Measurements from ENCODE around the gene SEMA4F.

SEMA4F gene

DNA sequence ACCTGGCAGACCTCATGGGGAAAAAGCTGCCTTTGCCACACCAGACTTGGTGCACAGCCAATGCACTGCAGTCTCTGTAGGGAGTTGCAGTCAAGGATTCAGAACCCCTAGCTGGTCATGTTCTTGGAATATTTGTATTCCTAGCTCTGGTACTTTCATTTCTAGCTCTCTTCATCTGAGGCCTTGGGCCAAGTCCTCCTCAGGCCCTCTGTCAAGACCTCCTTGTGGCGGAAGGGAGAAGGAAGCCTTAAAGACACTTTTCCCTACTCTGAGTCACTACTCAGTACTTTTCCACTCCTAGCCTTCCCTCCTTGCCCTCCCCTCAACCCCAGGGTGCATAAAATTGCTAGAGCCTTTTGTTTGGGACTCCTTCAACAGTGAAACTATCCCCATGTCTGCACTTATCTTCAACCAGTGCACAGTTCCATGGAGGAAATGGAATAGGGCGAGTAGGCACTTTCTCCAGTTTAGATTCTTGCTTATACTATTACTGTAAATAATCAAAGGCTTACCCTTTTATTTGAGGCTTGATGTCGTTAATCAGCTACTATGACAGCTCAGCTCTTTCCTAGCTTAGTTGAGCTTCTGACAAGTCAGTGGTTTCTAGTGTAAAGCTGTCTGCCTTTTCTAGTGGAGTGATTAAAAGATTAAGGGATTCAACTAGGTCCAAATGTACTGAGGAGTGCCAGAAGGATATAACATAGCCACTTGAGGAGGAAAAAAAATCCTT lies 21.7 kb upstream of the SEMA4F start:
- Histone ChIP-seq H3K27me3 (no peaks in the 10 kb centered on the region), H3K4me1 (no peaks in the 10 kb centered on the region; a peak in 1 of 20 replicates), H3K9me3 (replicated peaks in 1 of 11) (no peaks in the 10 kb centered on the region), H4K20me1 (no peaks in the 10 kb centered on the region), H3K9ac (no peak overlapping the region), H3K36me3 (no peaks in the 10 kb centered on the region), H3K4me2 (no peak overlapping the region), H3K4me3 (no peak overlapping the region), H3K27ac (no peak overlapping the region)
- TF ChIP-seq Cebpa-rat (IDR thresholded peaks at IDR 0.05): no peak

- Histone ChIP-seq H3K4me1 (no peaks in the 10 kb centered on the region; a peak in 1 of 20 replicates), H4K20me1 (no peaks in the 10 kb centered on the region), H3K27me3 (no peaks in the 10 kb centered on the region), H3K4me2 (no peak overlapping the region), H3K4me3 (no peak overlapping the region), H3K36me3 (no peaks in the 10 kb centered on the region), H3K27ac (no peak overlapping the region), H3K9ac (no peak overlapping the region), H3K9me3 (replicated peaks in 1 of 11) (no peaks in the 10 kb centered on the region)
- no peak for TF ChIP-seq Cebpa-rat (IDR thresholded peaks at IDR 0.05)
Observed at GRCh38 chr2:74632939-74633312, 21.1 kb upstream of the SEMA4F start.

DNA sequence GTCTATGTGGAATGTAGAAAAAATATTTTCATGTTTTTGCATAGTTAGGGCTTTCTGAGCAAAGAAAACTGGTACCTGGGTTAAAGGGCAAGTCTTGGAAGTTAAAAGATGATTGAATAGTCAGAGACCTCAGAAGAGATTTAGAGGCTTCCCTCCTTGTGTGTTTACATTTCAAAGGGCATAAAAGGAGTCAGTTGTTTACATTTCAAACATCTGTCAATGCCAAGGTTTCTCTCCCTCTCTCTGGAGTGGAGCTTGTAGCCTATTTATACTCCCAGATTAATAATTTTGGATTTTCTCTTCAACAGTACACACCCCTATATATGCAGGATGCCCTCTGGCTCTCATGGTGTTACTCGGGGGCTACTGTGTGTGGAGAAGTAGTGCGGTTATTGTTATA lies 14.5 kb upstream of the SEMA4F start:
- Histone ChIP-seq H3K27ac (no peak overlapping the region), H3K4me1 (0 out of 20 replicates have a peak, but pooled peaks cover 0 to 2% (median 0%) of the 10 kb centered on the region in 10 experiments), H3K9ac (no peak overlapping the region), H3K4me3 (no peak overlapping the region), H3K36me3 (no peaks in the 10 kb centered on the region), H3K9me3 (replicated peaks in 1 of 11) (no peaks in the 10 kb centered on the region), H3K4me2 (no peak overlapping the region), H4K20me1 (no peaks in the 10 kb centered on the region), H3K27me3 (no peaks in the 10 kb centered on the region)
- TF ChIP-seq Cebpa-rat (IDR thresholded peaks at IDR 0.05): no peak

DNA sequence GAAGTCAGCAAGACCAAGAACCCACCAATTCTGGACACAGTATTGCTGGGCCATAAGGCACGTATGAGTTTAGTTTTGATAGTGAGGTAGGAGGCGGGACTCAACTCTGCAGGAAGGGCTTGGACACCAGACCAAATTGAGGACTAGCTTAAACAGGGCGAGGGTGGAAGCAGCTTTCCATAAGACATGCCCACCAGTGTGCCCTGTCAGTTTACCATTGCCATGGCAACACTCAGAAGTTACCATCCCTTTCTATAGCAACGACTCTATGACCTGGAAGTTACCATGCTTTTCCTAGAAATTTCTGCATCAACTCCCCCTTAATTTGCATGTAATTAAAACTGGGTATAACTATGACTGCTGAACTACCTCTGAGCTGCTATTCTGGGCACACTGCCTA lies 8.7 kb upstream of the SEMA4F start:
- no peak for TF ChIP-seq Cebpa-rat (IDR thresholded peaks at IDR 0.05)
- no peak overlapping the region for H3K9ac ChIP-seq
- H4K20me1 ChIP-seq: no peaks in the 10 kb centered on the region
- no peak overlapping the region for H3K4me3 ChIP-seq
- no peaks in the 10 kb centered on the region; a peak in 1 of 22 replicates for H3K36me3 ChIP-seq
- H3K9me3 ChIP-seq (replicated peaks in 1 of 11): peaks cover 8 to 17% (median 13%) of the 10 kb centered on the region in 11 experiments; a peak in 20 of 22 replicates
- no peak overlapping the region for H3K4me2 ChIP-seq
- no peak overlapping the region for H3K27ac ChIP-seq
- H3K27me3 ChIP-seq: no peaks in the 10 kb centered on the region
- H3K4me1 ChIP-seq: 0 out of 20 replicates have a peak, but pooled peaks cover 0 to 4% (median 0%) of the 10 kb centered on the region in 10 experiments

GRCh38 chr2:74646201-74646600 lies 7.8 kb upstream of the SEMA4F start:
- peaks cover 8 to 17% (median 13%) of the 10 kb centered on the region in 11 experiments; a peak in 20 of 22 replicates for H3K9me3 ChIP-seq (replicated peaks in 1 of 11)
- no peak overlapping the region for H3K4me3 ChIP-seq
- H3K27ac ChIP-seq: no peak overlapping the region
- no peak for TF ChIP-seq Cebpa-rat (IDR thresholded peaks at IDR 0.05)
- no peak overlapping the region for H3K9ac ChIP-seq
- H3K4me1 ChIP-seq: 0 out of 20 replicates have a peak, but pooled peaks cover 0 to 4% (median 0%) of the 10 kb centered on the region in 10 experiments
- no peaks in the 10 kb centered on the region for H3K27me3 ChIP-seq
- no peak overlapping the region for H3K4me2 ChIP-seq
- H4K20me1 ChIP-seq: no peaks in the 10 kb centered on the region
- H3K36me3 ChIP-seq: no peaks in the 10 kb centered on the region; a peak in 1 of 22 replicates

DNA sequence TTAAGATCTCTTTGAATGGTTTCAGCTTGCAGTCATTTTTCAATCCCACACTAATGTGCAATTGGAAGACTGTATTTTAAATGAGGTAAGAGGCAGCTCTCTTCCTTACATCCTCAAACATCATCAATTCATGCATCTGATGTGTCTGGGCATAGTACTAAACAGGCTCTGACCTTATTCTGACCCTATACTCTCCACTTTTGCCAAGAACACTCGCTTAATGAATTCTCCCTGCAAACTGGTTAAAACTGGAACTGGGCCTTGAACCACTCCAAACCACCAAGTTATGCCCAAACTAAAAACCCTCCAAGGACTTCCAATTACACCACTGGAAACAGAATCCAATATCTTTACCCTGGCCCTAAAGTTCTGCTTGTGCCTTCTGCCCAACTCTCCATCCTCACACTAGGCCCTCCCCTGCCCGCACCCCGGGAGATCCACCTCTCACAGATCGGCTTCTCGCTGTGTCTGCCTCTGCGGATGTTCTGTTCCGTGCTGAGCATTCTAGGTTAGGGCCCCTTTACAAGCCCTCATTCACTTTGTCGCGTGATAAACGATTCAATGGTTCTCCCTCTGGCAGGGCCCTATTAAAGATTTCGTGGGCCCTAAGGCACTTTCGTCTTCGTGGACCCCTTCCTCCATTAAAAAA lies 7.1 kb upstream of the SEMA4F start:
- no peak overlapping the region for H3K27ac ChIP-seq
- H3K27me3 ChIP-seq: no peaks in the 10 kb centered on the region
- H3K9ac ChIP-seq: no peak overlapping the region
- H3K4me3 ChIP-seq: no peak overlapping the region
- H3K9me3 ChIP-seq (replicated peaks in 1 of 11): peaks cover 8 to 17% (median 13%) of the 10 kb centered on the region in 11 experiments; a peak in 20 of 22 replicates
- no peak for TF ChIP-seq Cebpa-rat (IDR thresholded peaks at IDR 0.05)
- no peak overlapping the region for H3K4me2 ChIP-seq
- H3K4me1 ChIP-seq: 0 out of 20 replicates have a peak, but pooled peaks cover 0 to 4% (median 0%) of the 10 kb centered on the region in 10 experiments
- H3K36me3 ChIP-seq: no peaks in the 10 kb centered on the region; a peak in 1 of 22 replicates
- no peaks in the 10 kb centered on the region for H4K20me1 ChIP-seq

DNA sequence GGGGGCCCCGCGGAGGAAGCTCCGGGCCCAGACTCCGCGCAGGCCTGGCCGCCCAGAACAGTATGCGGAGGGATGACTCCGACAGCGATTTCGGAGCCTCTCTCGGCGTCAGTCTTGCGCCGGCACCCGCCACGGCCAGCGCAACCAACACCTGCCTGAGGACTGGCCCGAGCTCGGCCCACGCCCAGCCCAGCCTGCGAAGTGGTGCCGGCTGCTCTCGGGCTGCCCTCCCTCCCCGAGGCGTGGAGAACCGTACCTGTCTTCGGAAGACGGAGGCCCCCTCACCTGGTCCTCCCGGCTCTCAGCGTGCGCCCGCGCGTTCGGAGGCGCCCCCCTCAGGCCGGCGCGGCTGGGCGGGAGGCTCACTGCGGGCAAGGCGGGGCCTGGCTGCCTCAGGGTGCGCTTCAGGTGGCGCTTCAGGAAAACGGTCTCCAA lies 6.0 kb upstream of the SEMA4F start, which contains the start of gene M1AP:
TSS of gene M1AP (minus strand) at position 322 of the 435 bp plus-strand sequence. CDS start 8,055 bp downstream, outside the sequence.
- H3K27ac ChIP-seq: no peak within 1 kb of the TSS
- peaks cover 8 to 17% (median 13%) of the 10 kb centered on the region in 11 experiments; a peak in 20 of 22 replicates for H3K9me3 ChIP-seq (replicated peaks in 1 of 11)
- 0 out of 20 replicates have a peak, but pooled peaks cover 0 to 4% (median 0%) of the 10 kb centered on the region in 10 experiments for H3K4me1 ChIP-seq
- H3K4me3 ChIP-seq: no peak within 1 kb of the TSS
- no peaks in the 10 kb centered on the region for H4K20me1 ChIP-seq
- H3K9ac ChIP-seq: no peak within 1 kb of the TSS
- no peaks in the 10 kb centered on the region for H3K27me3 ChIP-seq
- no peaks in the 10 kb centered on the region; a peak in 1 of 22 replicates for H3K36me3 ChIP-seq
- TF ChIP-seq Cebpa-rat (IDR thresholded peaks at IDR 0.05): no peak
- no peak within 1 kb of the TSS for H3K4me2 ChIP-seq

DNA sequence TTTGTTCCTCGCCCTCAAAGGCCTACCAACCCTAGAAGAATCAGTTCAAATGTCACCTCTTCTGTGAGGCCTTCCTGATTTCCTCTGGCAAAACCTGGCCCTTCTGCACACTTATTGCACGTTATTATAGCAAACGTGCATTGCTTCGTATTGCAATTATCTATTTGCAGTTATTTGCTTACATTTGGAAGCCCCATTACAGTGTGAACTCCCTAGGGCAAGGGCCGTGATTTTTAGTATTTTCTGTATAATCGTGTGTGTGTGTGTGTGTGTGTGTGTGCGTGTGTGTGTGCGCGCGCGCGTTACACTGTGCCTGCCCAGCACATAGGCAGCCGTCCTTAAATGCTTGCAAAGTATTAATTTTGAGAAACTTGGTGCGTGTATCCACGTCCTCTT lies 460 bp upstream of the SEMA4F start:
- peak overlapping the region; percentile 68 to 83 (median 73) for H3K4me3 ChIP-seq
- H3K4me2 ChIP-seq: peak overlapping the region; percentile 89 to 99 (median 94)
- peaks cover 0 to 2% (median 0%) of the 10 kb centered on the region in 11 experiments; a peak in 5 of 22 replicates for H3K9me3 ChIP-seq (replicated peaks in 1 of 11)
- H3K36me3 ChIP-seq: peaks cover 0 to 12% (median 0%) of the 10 kb centered on the region in 11 experiments; a peak in 3 of 22 replicates
- H3K9ac ChIP-seq: peak overlapping the region; percentile 5 to 85 (median 82); a peak in 16 of 22 replicates
- no peak for TF ChIP-seq Cebpa-rat (IDR thresholded peaks at IDR 0.05)
- peaks cover 0 to 6% (median 0%) of the 10 kb centered on the region in 11 experiments; a peak in 1 of 22 replicates for H3K27me3 ChIP-seq
- H3K27ac ChIP-seq: no peak overlapping the region; a peak in 1 of 22 replicates
- peaks cover 7 to 13% (median 11%) of the 10 kb centered on the region in 10 experiments; a peak in 19 of 20 replicates for H3K4me1 ChIP-seq
- H4K20me1 ChIP-seq: no peaks in the 10 kb centered on the region

- H4K20me1 ChIP-seq: no peaks in the 10 kb centered on the region
- no peaks in the 10 kb centered on the region for H3K9me3 ChIP-seq (replicated peaks in 1 of 11)
- H3K4me2 ChIP-seq: peak overlapping the region in 2 of 11 experiments; percentile 93 to 95; a peak in 1 of 22 replicates
- H3K4me1 ChIP-seq: peaks cover 7 to 13% (median 11%) of the 10 kb centered on the region in 10 experiments; a peak in 19 of 20 replicates
- no peak for TF ChIP-seq Cebpa-rat (IDR thresholded peaks at IDR 0.05)
- peaks cover 0 to 6% (median 0%) of the 10 kb centered on the region in 11 experiments; a peak in 1 of 22 replicates for H3K27me3 ChIP-seq
- H3K36me3 ChIP-seq: peaks cover 0 to 25% (median 5%) of the 10 kb centered on the region in 11 experiments; a peak in 5 of 22 replicates
- H3K27ac ChIP-seq: no peak overlapping the region
- H3K4me3 ChIP-seq: no peak overlapping the region
- no peak overlapping the region for H3K9ac ChIP-seq
Observed at GRCh38 chr2:74655579-74655978, 1.5 kb downstream of the SEMA4F start.
